CD4-positive, alpha-beta T cell treated with Interleukin-6 at 100 ng/mL for 8 hours (primary cell): ENCODE data around the gene CXXC1.
"Not testable (repeated sequence)": the region's sequence is repeated elsewhere in the genome, so short reads cannot be mapped to it uniquely, and the experiment has no call there.

Source experiments
- DNase-seq: peaks from one replicate; pipeline ENCODE4 v3.0.0-alpha.2; 2020; ENCODE audit warnings: mixed read lengths, low spot score

Gene CXXC1

DNA sequence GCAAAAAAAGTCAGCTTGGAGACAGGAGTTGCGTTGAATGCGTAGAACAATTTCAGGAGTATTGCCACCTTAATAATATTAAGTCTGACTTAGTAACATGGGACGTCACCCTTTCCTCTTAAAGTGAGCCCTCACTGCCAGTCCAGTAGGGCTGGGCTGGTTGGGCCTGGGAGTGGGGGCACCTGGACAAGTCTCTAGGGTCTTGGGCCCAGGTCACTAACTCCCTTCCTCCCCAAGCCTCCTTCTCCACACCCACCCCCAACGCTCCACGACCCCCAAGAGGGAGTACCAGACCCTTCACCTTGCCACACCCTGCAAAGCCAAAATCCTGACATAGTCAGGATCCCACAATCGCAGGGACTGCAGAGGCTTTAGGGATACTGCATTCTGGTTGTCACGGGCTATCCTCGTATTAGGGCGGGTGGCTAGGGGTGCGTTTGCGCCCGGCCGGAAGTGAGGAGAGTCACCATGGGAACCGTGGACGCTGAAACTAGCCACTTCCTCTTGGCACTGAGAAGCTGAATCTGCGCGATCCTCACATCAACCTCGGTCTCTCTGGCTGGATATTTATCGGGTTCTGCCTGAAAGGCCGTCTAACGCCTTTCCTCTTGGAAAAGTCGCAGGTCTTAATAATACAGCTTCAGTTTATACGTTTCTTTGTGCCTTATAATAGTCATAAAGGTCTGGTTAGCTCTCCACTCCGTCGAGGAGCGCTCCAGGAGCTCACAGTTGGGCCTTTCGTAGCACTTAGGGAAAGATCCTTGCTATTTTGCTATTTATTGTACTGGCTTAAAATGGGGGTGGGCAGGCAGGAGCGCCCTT is 10.3 kb upstream of the CXXC1 start:
- DNase-seq = peak; percentile 61

DNA sequence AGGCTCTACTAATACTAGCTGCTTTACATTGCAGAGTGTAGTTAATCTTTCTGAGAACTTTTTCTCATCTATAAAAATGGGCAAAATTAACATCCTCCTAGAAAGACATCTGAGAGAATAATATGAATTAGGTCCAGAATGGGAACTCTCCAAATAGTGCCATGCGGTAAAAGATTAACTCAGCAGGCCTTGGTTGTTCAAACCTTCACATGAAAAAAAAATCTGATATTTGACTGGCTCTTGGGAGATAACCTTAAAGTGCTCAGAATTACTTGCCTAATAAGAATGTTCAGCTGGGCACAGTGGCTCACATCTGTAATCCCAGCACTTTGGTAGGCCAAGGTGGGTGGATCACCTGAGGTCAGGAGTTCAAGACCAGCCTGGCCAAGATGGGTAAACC is 5.5 kb upstream of the CXXC1 start:
- no peak for DNase-seq

DNA sequence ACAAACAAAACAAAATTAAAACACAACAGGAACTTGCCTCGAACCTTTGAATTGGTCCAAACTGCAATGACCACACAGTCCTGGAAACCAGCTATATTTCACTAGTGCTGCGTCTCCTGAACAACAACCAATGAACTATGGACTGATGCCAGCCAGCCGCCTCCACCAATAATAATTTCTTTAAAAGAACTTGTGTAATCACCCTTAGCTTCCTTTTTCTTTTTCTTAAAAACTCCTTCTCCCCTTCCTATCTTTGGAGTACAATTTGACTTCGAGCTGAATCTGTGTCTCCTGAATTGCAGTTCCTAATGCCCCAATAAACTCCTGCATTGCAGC is 1.6 kb upstream of the CXXC1 start:
- DNase-seq = no peak

DNA sequence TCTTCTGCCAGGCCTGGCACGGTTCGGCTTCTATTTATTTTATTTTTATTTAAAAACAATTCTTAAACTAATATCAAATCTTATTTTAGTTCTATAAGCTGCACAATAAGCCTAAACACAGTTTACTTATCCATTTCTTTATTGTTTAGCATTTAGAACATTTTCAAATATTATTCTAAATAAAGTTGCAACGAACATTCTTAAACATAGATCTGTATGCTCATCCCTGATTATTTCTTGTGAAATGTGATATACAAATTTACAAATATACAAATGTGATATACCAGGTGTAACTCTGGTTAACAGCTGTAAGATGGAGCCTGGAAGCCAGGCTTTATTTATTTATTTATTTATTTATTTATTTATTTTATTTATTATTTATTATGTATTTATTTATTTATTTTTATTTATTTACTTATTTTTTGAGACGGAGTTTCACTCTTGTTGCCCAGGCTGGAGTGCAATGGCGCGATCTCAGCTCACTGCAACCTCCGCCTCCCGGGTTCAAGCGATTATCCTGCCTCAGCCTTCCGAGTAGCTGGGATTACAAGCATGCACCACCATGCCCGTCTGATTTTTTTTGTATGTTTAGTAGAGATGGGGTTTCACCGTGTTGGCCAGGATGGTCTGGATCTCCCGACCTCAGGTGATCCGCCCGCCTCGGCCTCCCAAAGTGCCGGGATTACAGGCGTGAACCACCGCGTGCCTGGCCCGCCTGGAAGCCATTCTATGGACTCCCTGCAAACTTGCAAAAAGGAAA is 1.0 kb upstream of the CXXC1 start:
- not testable (repeated sequence) for DNase-seq

DNA sequence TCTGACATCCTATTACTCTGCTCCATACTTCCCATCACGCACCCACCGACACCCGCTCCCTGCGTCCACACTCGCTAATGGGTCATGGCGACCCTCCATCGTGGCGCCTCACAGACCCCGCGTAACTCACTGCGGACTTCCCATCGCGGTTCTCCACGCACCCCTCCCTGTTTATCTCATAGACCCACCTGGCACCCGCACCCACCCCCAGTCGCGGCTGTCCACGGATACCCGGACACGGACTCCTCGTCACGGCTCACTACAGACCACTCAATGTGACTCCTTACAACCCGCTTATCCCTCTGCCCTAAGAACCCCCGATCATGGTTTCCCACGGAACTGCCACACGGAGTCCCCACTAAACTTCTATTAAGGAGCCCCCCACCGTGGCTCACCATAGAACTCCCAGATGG is 458 bp downstream of the CXXC1 start:
- no peak for DNase-seq

GRCh38 chr18:50286391-50287027 is 983 bp downstream of the CXXC1 start:
- no peak for DNase-seq

- no peak for DNase-seq
Measured at GRCh38 chr18:50285631-50286321, 1.7 kb downstream of the CXXC1 start.

- DNase-seq = no peak
Measured at GRCh38 chr18:50285071-50285470, 2.4 kb downstream of the CXXC1 start.

DNA sequence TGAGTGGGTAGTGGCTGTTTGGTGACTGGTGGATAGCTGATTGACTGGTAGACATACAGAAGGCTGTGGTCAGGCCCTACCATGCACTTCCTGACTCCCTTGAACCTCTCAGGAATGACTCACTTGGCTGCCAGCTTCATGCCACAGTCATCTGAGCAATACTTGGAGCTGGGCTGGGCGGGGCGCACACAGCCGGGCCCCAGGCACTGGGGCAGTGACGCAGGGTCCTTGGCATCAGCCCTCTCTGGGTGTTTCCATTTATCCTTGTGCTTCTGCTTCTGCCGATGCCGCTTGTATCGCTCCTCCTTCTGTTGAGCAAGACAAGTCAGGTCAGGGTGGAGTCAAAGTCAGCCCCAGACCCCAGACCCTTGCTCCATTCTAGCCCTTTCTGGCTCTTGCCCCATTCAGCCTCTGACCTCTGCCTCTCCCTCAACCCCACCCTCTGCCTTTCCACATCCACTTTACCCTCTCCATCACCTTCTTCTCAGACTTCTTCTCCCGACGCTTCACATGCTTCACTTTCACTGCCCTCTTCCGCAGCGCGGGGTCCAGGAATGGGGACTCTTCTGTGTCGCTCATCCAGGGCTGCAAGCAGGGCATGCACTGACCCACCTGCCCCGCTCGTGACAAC is 3.1 kb downstream of the CXXC1 start:
- DNase-seq = no peak

- no peak for DNase-seq
Measured at GRCh38 chr18:50283469-50284209, 3.9 kb downstream of the CXXC1 start.

GRCh38 chr18:50282521-50283335 is 4.8 kb downstream of the CXXC1 start:
- DNase-seq = no peak

- no peak for DNase-seq
Measured at GRCh38 chr18:50281972-50282520, 5.4 kb downstream of the CXXC1 start.

DNA sequence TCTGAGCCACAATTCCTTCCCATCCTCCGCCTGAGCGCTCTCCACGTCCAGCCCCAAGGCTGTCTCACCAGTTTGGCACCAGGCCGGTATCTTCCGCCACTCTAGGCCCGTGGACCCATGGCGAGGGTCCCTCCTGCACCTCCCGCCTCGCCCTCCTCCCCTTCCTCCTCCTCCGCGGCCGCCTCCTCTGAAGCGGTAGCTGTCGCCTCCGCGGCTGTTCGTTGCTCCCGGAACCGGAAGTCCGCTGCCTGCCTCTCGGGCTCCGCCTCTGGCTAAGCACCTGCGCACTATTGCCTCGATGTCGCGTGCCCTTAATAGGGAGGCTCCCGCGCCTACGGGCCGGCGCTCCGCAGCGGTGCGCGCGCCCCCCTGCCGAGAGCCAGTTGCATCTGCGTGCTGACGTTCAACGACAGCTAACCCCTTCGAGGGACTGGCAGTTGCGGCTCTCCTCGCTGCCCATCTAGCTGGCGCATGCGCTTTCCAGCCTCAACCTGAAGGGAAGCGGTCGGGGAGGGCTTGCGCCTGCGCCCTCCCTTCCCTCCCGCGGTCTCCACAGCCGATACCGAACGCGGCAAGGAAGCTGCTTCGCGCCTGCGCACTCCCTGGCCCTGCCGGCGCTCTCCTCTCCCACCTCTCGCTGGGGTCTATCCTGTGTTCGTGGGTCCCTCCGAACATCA is 6.1 kb downstream of the CXXC1 start, which contains the start of gene MBD1:
Gene MBD1, minus strand, starts transcription at position 229 of the 677 bp plus-strand sequence. CDS start 1,531 bp downstream, outside the sequence.
- DNase-seq = peak; percentile 98

- no peak for DNase-seq
Measured at GRCh38 chr18:50280707-50281294, 6.7 kb downstream of the CXXC1 start.

DNA sequence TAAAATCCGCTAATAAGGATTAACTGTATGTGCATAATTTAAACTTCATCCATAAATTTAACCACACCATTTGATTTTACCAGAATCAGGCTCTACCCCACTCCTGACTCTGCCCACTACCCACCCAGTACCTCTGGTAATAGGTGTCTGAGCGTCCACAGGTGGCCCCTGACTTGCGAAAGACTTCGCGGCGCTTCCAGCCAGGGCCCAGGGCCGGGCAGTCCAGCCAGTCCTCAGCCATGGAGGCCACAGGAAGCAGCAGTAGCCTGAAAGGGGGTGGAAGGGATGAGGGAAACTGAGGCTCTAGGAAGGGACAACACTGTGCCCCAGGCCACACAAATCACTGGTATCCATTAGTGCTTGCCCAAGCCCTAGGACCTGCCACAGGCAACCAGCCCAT is 7.7 kb downstream of the CXXC1 start:
- DNase-seq = no peak

DNA sequence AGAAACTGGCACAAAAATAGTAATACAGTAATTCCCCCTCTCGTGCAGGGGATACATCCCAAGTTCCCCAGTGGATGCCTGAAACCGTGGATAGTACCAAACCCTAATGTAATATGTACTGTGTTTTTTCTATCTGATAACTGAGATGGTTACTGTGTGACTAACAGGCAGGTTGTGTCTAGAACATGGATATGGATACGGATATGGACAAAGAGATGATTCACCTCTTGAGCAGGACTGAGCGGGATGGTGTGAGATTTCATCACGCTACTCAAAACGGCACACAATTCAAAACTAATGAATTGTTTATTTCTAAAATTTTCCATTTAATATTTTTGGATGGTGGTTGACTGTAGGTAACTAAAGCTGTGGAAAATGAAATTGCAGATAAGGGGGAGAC is 9.6 kb downstream of the CXXC1 start:
- no peak for DNase-seq

- DNase-seq = no peak
Measured at GRCh38 chr18:50276452-50276851, 11.0 kb downstream of the CXXC1 start.

GRCh38 chr18:50275503-50276036 is 11.9 kb downstream of the CXXC1 start:
- no peak for DNase-seq

DNA sequence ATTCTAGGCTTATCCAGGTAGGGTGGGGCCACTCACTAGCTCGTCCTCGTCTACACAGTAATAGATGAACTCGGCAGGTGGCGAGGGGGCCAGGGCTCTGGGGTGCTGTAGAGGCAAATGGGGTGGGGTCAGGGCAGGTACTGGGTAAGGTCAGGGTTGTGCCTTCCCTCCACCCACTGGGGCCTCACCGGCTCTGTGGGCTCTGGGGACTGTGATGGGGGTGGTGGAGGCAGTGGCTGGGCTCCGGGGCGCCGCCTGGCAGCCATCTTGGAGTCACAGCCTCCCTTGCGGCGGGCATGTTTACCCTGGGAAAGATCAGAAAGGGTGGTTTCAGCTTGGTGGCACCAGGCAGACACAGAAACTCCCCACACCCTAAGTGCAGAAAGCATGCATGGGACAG is 12.6 kb downstream of the CXXC1 start:
- no peak for DNase-seq
